Mesenteric fat pad (tissue), 1 donor: ENCODE results near the gene ACTR1B. TPM values are rescaled to one million over a fixed set of nuclear protein-coding genes. Genes with fewer than 3 reads are reported as not detected.
A peak's percentile ranks its signal among the peaks of the same experiment; 100 is the strongest.
"Not testable (repeated sequence)": the region's sequence is repeated elsewhere in the genome, so short reads cannot be mapped to it uniquely, and the experiment has no call there.

ENCODE experiments used
- DNase-seq: peaks from one replicate; pipeline ENCODE4 v3.0.0-alpha.2; 2020; ENCODE audit warnings: low spot score
- total RNA-seq: library from RNA; stranded (reverse); fragmentation: NEBNext Ultra II Directional; extraction: Animal tissue kit (Norgen Biotek cat#: 25700); gene quantifications from one replicate; pipeline ENCODE4 v1.2.1, GENCODE V29; 2021
- donor health status: DM: yes; HTN: yes; CAD: no.

The ACTR1B gene
- total RNA-seq, 1 donor from 2014 or later = 47.6 TPM

DNA sequence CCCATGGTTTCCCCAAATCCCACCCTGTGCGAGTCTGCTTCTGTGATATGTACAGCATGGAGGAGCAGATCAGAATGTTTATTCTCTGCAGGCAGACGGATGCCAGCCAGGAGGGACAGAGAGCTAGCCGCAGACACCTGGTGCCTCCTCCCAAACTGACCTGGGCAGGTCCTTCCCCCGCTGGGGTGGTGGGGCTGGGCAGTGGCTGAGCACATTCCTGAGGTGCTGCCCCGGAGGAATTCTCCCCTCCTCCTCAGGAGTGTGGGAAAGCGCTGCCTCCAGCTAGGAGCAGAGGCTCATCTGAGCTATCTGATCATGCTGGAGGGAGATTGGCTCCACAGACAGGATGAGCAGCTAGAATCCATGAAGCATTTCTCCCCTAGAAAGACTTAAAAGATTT lies 27.3 kb upstream of the ACTR1B start:
- peak; percentile 81 for DNase-seq

DNA sequence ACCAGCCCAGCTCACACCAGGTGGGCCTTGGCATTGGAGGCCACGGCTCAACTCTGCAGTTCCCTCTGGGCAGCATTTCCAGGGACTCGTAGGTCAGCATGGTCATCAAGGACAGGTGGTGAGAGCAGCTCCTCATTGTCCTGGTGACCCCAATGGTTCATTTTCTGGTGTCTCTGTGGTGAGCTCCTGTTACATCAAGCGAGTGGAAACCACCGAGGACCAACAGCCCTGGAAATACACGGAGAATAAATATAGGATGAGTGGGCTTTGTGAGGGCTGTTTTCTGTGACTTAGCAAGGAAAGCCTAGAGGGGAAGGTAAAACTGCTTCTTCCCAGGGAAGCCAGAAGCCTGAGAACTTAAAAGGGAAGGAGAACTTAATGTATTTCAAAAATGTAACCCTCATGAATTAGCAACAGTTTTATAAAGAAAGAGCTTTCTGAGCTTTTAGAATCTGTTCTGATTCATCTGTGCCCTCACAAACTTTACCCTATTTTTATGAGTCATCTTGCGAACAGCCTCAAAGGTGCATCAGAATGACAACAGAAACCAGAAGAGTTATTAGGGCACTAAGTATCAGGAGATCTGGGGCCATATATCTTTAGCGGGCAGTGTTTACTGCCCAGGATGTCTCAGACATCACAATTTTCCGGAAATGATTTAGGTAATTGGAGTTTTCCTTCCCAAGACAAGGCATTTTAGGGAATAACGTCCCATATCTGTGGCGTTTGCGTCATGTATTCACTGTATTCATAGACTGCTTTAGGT lies 24.4 kb upstream of the ACTR1B start:
- DNase-seq = no peak

DNA sequence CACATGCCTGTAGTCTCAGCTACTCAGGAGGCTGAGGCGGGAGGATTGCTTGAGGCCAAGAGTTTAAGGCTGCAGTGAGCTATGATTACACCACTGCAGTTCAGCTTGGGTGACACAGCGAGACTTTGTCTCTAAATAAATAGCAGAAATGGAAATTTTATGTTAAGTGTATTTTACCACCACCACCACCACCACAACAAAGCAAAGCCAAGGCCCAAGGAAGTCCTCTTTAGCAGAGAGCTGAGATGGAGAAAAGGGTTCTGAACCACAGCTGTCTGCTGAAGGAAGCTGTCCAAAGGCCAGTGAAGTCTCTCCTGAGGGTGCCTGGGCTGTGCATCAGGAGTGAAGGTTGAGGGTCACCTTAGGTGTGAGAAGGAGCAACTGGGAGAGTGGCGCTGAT lies 23.4 kb upstream of the ACTR1B start:
- DNase-seq = not testable (repeated sequence)

DNA sequence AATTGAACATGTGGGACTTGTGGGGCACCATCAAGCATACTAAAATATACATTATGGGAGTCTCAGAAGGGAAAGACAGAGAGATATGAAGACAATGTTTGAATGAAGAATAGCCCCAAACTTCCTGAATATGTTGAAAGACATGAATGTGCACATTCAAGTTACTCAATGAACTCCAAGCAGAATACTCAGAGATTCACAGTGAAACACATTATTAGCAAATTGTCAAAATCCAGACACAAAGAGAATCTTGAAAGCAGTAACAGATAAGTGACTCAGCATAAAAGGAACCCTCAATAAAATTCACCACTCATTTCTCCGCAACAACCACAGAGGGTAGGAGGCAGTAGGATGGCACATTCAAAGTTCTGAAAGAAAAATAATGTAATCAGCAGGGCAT lies 14.5 kb upstream of the ACTR1B start:
- DNase-seq = no peak

DNA sequence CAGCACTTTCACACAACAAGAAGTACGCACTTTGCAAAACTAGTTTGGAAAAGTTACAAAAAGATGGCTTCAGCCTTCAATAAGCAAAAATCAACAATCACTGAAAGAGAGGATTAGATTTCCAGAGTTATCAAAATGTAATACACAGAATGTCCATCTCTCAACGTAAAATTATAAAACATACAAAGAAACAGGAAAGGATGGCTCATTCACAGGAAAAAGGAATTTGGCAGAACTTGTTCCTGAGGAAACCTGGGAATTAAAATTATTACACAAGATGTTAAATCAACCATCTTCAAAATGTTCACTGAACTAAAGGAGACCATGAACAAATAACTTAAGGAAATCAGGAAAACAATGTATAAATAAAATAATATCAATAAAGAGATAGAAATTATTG lies 13.6 kb upstream of the ACTR1B start:
- DNase-seq = no peak

DNA sequence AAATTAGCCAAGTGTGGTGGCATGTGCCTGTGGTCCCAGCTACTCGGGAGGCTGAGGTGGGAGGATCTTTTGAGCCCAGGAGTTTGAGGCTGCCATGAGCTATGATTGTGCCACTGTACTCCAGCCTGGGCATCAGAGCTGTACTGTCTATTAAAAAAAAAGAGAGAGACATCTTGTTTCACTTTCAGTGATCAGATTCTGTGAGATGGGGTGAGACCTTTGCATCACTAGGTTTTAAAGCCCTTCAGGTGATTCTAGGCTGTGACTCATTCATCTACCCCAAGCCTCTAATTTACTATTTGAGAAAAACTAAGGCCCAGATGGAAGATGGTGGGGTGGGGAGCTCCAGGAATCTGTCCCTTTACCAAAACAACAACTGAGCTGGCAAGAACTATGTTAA lies 12.8 kb upstream of the ACTR1B start:
- no peak for DNase-seq

DNA sequence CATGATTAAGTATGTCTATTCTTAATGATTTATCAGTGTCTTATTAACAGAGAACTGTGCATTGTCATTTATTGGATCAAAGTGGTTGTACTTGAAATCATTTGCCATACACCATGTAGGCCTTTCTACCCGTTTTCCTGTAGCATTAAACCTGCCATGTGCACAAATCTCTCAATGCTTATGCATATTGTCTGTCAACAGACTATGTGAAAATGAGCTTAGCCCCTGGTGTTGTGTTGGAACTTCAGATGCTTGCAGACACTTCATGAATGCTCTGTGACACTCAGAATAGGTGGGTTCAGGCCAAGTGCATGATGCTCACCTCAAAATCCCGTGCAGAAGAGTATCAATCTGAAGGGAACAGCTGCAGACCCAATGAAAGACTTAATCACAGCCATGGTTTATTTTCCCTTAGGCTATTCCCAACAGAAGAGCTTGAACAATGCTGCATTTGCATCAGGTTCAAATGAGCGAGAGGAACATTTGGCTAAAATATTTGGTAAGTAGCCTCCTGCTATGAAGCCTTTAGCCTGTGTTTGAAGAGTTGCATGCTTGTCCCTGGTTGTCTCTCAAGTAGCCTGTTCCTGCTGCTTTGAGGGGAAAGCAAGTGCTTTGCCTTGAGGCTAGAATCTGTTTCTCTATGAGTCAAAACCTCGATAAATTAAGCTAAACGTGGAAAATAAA lies 11.7 kb upstream of the ACTR1B start:
- DNase-seq = no peak

DNA sequence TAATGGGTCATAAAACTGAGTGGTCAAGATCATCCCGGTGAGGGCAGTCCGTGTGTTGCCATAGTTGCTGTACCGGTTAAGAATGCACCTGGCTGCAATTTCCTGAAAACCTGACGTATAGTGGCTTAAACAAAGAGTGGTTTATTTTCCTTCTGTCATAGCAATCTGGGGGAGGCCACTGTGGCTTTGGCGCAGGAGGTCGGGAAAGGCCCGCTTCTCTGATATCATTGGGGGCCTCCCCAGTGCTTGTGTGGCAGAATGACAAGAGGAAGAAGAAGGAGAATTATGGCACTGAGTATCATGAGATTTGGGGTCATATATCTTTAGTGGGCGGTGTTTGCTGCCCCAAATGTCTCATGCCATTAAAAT lies 10.1 kb upstream of the ACTR1B start:
- DNase-seq = no peak

DNA sequence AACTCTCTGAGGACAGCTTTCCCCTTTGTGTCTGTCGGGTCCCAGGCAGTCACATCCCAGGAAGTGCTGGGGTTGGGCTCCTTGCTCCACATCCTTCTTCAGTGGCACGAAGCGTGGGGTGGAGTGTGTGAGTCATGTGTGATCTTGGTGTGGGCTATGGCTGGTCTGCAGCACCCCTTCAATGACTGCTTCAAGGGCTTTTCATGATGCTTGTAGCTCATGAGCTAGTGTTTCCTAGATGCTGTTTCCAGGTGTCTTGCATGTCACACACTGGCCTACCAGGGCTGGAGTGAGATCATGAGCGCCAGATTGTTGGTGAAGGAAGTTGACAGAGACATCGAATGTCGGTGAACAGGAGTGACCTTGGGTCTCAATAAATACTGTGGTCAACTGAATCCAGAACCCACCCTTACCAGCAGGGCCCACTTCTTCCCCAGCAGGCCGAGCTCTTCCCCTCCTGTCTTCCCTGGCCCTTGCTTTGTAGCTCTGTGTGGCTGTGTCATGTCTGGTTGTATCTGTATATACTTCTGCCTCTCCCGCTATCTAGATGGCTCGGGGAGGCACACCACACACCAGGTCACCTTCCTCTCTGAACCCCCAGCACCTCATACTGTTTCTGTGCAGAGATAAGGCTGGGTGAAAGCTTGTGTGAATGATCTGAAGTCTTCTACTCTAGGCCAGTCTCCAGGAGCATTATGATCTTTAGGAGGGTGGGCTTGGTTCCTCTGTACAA lies 9.5 kb upstream of the ACTR1B start:
- DNase-seq = no peak

DNA sequence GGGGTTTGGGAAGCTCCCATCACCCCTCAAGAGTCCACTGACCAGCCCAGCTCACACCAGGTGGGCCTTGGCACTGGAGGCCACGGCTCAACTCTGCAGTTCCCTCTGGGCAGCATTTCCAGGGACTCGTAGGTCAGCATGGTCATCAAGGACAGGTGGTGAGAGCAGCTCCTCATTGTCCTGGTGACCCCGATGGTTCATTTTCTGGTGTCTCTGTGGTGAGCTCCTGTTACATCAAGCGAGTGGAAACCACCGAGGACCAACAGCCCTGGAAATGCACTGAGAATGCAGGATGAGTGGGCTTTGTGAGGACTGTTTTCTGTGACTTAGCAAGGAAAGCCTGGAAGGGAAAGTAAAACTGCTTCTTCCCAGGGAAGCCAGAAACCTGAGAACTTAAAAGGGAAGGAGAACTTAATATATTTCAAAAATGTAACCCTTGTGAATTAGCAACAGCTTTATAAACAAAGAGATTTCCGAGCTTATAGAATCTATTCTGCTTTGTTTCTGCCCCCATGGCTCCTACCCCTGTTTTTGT lies 8.8 kb upstream of the ACTR1B start:
- DNase-seq = not testable (repeated sequence)

DNA sequence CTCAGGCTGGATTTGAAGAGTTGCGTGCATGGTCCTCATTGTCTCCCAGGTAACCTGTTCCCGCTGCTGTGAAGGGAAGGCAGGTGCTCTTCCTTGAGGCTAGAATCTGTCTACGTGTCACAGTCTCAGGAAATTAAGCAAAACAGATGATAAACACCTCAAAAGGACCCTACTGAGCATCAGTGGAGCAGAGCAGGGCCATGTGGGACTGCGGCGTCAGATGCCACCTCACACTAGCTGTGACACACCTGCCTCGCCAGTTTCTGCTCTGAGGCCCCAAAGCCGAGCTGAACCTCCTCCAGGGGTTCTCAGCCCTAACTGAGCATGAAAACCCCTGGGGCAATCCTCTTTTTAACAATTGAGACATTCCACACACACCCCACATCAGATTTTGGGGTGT lies 7.7 kb upstream of the ACTR1B start:
- DNase-seq = no peak

DNA sequence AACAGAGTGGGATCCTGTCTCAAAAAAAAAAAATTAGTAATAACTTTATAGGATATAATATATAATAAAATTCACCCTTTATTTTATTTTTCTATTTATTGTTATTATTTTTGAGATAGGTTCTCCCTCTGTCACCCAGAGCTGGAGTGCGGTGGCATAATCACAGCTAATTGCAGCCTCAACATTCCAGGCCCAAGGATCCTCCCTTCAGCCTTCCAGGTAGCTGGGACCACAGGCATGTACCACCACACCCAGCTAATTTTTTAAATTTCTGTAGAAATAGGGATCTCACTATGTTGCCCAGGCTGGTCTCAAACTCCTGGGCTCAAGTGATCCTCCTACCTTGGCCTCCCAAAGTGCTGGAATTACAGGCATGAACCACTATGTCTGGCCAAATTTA lies 6.6 kb upstream of the ACTR1B start:
- DNase-seq = no peak

DNA sequence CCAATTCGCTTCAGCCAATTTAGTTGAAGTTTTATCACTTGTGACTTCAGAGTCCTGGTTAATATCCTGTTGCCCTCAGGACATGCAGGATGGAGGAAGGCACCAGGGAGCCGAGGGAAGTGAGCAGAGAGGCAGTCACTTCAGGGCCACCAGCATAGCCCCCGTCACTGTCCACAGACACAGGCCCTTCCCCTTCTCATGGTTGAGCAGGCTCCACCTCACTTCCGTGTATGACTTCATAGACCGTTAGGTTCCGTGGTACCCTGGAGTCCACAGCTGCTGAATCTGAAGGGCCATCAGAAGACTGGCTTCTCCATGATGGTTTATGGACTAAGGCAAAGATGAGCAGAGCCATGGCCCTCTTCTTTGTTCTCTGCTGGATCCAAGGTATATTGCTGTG lies 5.6 kb upstream of the ACTR1B start, which contains the start of gene C2orf92:
TSS of gene C2orf92 (plus strand) at position 266 of the 400 bp plus-strand sequence. CDS start at position 342, 76 bp downstream.
- DNase-seq = no peak

DNA sequence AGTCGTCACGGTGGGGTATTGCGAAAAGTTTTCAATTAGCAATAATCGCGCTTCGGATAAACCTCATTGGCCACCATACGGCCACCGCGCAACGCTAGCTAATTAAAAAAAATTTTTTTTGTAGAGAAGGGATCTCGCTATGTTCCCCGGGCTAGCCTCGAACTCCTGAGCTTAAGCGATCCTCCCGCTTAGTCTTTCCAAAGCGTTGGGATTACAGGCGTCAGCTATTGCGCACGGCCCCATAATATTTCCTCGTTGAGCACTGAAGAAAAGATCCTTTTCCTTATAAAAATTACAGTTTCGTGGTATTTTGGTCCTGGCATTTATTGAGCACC lies 759 bp upstream of the ACTR1B start:
- no peak for DNase-seq

DNA sequence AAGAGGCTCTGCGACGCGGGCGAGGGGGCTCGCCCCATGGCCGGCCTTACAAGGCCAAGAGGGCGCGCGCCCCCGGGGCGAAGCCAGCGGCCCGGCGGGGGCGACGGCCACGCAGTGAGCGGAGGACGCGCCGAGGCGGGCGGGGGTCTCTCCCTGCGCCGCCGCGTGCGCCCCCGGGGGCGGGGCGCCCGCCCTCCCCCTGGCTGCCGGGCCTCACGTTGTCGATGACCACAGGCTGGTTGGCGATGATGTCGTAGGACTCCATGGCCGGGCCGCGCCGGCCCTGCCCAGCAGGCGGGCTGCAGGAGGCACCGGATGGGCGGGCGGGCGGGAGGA lies 250 bp downstream of the ACTR1B start:
- no peak for DNase-seq

DNA sequence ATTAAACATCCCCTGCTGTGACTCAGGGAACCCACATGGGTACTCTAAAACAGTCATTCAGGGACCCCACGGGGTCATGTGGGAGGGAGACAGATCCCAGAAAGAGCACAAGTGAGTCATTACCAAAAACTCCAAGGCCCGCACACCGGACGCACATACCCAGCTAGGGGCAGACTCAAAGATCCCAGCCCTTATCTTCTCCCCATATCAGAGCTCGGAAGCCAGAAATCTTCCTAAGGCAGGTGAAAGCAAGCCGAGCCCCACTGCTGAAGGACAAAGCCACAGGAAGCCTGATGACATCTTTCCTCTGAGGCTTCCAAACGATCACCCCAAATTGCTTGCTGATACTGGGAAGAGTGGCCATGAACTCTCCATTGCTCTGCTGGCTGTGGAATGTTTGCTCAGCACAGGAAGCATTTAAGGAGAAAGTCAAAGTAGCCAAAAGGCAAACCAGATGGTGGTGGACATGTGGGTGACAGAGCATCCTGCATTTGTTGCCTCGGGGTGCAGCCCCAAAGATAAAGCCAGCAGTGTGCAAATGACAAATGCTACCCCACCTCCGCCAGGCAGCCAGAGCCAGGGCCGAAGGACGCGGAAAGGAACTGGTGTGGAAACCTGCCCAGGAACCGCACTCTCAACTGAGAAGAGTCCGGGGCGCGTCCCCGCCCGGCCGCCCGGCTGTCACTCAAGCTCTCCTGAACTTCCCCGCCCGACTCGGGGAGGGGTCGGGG lies 784 bp downstream of the ACTR1B start:
- no peak for DNase-seq

DNA sequence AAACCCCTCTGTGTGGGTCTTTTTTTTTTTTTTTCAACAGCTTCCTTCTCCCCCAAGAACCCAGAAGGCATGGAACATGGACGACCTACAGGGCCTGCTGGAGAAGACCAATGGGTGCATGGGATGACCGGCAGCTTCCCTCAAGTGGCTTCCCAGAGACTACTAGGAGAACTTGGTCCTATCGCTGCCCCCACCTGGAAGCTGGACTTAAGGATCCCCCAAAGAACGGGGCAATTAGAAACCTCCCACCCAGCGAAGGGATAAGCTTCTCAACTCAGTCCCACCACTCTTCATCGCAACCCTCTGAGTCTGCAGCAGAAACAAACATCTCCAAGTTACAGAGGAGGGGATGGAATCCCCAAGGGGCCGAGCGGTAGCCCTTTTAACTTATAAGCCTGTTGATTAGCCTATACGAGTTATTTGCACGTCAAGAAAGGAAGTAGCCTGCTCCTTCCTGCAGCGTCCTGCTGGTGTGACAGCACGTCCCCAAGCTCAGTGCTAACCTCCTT lies 1.4 kb downstream of the ACTR1B start:
- no peak for DNase-seq

DNA sequence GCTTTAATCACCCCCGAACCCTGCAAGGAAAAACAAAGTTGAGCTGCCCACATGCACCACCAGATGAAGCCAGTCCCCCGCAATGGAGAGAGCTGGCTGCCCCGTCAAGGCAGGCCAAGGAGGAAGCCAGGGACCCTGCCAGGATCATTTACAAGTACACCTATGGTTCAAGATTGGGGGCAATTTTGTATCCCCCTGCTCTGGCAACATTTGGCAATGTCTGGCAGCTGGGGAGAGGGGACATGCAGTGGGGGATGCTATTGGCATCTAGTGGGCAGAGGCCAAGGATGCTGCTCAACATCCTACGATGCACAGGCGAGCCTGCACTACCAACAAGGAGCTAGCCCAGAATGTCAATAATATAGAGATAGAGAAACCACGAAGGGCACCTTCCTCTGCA lies 1.9 kb downstream of the ACTR1B start:
- no peak for DNase-seq

DNA sequence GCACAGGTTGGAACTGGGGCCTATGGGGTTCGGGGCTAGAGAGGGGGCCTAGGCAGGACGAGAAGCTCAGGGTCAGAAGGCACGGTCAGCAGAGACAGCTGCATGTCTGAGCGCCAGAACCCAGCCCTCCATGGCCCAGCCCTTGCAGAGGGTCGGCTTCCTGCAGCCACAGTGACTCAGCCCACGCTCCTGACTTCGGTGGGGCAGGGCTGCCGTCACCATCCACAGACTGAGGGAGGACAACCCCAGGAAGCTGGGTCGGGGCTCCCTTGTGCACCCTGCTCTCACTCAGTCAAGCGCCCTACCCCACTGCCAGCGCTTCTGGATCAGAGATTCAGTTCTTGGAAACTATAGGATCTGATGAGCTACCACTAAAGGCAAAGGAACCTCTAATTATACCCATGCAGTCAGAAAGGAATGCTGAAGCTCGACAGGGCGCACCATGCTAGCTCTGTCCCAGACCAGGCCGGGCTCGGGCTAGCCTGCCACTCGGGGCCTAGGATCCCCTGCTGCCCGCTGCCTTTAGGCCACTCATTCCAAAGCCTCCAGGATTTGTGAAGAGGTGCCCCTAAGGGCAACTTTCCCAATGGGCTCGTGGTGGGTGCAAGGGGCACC lies 3.0 kb downstream of the ACTR1B start:
- DNase-seq = no peak

DNA sequence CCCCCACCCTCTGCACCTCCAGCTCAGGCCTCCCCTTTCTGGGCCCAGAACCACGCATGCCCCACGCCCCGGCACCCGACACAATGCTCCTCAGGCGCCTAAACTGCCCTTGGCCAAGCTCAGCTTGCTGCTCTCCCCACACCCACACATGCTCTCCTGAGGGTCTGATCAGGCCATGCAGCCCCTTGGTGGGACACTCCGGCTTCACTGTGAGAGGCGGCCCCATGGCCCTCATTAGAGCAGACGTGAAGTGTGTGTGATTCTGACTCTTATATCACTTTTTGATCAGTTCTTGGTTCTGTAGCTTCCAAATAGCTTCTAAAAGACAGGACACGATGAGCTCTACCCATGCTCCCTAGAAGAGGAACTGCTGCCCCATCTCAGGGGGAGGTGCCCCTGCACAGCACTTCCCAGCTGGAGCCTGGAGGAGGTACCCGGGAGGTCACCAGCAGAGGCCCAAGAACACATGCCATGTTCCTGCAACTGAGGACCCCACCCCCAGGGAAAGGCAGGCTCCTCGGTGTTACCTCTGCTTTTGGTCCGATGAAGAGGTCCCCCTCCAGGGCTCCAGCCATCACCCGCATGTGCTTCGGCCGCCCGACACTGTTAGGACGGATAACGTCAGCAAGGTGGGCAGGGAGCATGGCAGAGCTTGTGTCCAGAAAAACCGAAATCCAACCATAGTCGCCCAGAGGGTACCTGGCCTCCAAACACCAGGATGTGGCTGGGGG lies 3.6 kb downstream of the ACTR1B start:
- no peak for DNase-seq
